GM18909 (cell line): ENCODE results near the gene CAMKMT.

ENCODE experiments used
- ATAC-seq: cut with Tn5 transposase; IDR thresholded peaks from one replicate; pipeline ENCODE4 v1.9.1; 2021; ENCODE audit warnings: mild to moderate bottlenecking; ENCODE audit not compliant: unreplicated experiment, poor library complexity

Gene CAMKMT

GRCh38 chr2:44632931-44633689 is 271.4 kb downstream of the CAMKMT start:
- ATAC-seq, result no peak

DNA sequence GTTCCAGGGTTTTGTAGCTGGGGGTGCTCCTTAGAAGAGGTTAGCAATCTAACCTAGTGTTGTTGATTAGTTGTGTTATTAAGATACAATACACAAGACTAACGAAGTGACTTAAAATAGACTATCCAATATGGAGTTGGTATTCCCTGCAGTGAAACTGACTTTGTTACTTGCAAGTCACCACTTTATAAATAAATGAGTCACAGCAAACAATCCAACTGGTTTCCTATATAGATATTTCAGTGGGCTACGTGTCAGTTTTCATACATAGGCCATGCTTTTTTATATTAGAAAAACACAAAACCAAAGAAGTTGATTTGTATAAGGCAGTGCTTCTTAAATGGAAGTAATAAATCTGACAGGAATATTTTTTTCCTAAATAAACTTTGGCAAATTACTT is 274.0 kb downstream of the CAMKMT start:
- no peak for ATAC-seq

GRCh38 chr2:44638649-44639048 is 276.9 kb downstream of the CAMKMT start:
- no peak for ATAC-seq

- no peak for ATAC-seq
These were observed 277.7 kb downstream of the CAMKMT start for GRCh38 chr2:44639399-44639798.

- ATAC-seq, result no peak
These were observed 280.5 kb downstream of the CAMKMT start for GRCh38 chr2:44642123-44642857.

- ATAC-seq, result no peak
These were observed 284.2 kb downstream of the CAMKMT start for GRCh38 chr2:44645937-44646336.

- ATAC-seq, result no peak
These were observed 287.6 kb downstream of the CAMKMT start for GRCh38 chr2:44649381-44649780.

- ATAC-seq, result no peak
These were observed 289.0 kb downstream of the CAMKMT start for GRCh38 chr2:44650796-44651195.

- ATAC-seq, result no peak
These were observed 290.2 kb downstream of the CAMKMT start for GRCh38 chr2:44651974-44652373.

DNA sequence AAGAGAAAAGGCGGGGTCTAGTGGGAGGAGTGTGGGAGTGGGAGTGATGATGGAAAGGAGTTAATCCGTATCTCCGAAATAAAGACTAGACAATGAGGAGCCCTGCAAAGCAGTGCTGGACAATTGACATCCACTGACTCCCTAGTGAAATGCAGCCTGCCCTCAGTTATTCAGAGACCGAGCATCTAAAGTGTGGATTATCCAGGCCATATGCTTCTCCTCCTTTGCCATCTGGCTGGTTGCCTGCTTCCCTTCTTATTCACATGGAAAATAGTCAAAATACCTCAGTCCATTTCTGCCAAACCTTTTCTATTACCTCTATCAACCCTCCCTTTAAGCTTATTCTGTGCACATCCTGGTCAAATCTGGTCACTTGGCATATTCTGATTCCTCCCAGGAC is 291.0 kb downstream of the CAMKMT start:
- no peak for ATAC-seq

DNA sequence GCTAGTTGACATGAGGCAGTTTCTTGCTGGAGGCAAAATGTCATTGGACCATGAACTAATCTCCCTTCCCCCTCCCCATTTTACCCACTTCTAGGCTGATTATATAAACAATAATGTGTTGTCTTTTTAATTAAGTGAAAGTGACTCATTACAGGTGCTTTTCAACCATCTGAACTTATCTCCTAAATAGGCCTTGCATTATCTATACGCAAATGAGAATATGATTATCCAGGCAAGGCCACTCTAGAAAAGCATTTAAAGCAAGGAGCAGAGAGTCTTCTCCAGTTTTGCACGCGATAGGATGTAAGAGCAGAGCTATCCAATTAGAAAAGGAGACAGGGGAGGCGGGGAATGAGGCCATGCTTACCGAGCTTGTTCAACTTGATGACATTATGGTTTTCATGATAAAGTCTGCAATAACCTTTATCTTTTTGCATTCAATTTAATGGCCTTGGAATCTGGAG is 293.7 kb downstream of the CAMKMT start:
- ATAC-seq, result no peak

DNA sequence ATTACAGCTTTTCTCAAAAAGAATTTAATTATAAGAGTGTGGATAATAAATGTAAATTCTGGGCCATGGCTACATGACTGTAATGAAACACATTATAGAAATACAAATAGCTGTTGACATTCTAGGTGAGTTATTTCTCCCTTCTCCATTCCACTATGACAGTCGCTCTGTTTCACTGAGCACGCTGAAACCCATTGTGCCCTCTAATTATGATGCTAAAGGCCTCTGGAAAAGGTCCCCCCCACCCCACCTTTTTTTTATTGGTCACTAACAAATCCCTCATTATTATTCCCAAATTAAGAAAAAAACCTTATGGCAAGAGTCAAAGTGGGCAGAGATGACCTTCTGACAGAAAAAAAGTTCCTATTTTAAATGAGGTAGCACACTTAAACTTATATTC is 294.7 kb downstream of the CAMKMT start:
- no peak for ATAC-seq

DNA sequence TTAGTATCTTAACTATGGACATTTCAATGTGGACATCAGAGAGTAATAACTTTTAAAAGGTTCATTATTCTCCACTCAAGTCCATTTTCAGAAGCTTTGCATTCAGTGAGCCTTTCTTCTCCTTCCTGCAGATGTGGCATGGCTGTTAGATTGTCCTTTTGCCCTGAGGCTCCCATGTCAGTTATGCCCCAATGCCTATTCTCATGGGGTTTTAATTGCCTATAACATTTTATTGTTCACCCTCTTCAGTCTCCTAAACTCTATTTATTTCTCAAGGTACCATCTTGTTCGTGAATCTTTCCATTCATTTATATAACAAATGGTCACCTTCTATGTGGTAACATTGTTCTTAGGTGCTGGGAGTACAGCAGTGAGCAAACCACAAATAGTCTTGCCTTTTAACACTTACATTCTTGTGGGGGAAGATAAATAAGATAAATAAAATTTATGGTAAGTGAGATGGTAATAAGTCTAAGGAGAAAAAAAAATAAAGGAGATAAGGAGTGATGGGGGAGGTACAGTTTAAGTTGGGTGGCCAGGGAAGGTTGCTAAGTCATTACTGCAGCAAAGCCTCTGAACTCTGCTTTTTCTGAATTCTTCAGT is 301.8 kb downstream of the CAMKMT start:
- ATAC-seq, result no peak

- ATAC-seq, result no peak
These were observed 306.6 kb downstream of the CAMKMT start for GRCh38 chr2:44668336-44668735.

DNA sequence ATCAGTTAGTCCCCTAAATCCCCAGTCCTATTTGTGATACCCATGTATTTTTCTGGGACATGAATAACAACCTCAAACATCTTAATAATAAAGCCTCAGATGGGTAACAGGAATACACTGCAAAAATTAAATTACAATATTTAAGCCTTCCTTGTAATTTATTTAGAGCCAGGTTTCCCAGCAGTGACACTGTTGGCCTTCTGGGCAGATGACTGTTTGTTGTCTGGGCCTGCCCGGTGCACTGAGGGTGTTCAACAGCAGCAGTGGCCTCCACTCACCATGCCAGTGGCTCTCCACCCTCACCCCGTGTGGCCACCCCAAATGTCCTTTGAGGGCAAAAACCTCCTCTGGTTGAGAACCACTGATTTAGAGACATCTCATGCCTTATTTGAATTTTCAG is 309.5 kb downstream of the CAMKMT start:
- ATAC-seq, result no peak

- no peak for ATAC-seq
These were observed 310.2 kb downstream of the CAMKMT start for GRCh38 chr2:44671916-44672315.

DNA sequence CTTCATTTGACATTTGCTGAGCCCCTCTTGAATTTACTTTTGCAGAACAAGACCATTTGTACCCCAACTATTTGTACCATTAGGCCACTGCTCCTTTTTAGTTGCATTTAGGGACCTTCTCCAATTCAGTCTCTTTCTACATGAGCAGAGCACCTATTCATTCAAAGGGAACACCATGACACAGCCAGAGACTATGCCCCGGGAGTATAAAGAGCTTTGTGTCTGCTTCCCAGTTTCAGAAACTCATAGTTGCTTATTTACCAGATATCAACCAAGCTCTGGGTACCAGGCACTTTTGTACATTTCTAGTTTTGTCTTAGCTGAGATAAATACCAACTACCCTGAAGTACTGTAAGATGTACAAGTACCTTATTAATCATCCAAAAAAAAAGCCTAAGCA is 310.7 kb downstream of the CAMKMT start:
- no peak for ATAC-seq

DNA sequence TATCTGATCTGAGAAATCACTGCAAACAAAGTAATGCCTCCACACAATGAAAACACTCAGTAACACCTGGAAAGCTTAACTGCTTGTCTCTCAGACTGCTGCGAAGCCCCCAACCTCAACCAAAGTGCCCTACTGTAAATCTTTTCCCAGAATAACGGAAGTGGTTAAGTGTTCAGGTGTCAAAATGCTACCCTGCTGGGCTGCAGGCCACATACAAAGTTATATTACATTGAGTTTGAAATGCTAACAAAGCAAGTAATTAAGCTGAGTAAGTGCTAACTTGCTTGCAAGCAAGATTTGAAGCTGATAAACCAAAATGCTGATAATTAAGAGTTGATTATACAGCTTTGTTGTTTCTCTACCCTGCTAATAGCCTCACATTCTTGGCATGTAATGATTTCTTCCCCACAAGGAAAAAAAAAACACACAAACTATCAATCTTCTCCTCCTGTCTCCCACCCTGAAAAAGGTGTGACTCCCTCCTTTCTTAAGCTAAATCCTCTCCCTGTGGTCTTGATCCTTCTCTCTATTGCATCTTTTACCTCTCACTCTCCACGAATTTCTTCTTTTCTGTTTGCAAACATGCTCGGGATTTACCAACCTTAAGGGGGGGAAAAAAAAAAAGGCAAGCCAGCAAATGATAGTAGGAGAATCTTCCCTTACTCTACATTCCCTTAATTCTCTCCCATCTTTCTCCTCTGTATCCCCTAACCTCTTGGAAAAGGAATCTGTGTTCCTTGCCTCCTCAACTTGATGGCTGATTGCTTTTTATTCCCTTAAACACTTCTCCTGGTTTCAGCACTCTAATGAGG is 312.9 kb downstream of the CAMKMT start:
- no peak for ATAC-seq

GRCh38 chr2:44676379-44676778 is 314.6 kb downstream of the CAMKMT start:
- no peak for ATAC-seq

GRCh38 chr2:44679584-44679983 is 317.8 kb downstream of the CAMKMT start:
- no peak for ATAC-seq

DNA sequence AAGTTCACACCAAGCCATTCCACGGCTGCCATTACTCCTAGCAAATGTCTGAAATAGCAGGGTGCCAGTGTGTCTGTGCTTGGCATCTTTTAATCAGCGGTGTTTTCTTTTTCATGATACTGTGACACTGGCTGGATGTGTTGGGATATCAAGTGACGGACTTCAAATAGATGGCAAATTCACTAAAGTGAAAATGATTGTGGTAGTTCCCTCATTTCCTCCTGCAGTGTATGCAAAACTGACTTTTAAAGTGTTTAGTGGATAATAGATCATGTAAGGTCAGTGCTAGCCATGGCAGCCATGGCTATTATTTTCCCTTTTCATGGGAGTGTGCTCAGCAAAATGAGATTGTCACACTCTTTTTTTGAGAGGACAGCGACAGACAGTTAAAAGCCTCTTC is 318.2 kb downstream of the CAMKMT start:
- ATAC-seq, result no peak
